Measurements from ENCODE around the gene COX4I2. TPM values are rescaled to one million over a fixed set of nuclear protein-coding genes. Genes with fewer than 3 reads are reported as not detected.
A peak's percentile ranks its signal among the peaks of the same experiment; 100 is the strongest.

The COX4I2 gene
- total and polyA plus RNA-seq, 2 of the 4 experiments (the other 2 are of a cell fraction) = not detected

DNA sequence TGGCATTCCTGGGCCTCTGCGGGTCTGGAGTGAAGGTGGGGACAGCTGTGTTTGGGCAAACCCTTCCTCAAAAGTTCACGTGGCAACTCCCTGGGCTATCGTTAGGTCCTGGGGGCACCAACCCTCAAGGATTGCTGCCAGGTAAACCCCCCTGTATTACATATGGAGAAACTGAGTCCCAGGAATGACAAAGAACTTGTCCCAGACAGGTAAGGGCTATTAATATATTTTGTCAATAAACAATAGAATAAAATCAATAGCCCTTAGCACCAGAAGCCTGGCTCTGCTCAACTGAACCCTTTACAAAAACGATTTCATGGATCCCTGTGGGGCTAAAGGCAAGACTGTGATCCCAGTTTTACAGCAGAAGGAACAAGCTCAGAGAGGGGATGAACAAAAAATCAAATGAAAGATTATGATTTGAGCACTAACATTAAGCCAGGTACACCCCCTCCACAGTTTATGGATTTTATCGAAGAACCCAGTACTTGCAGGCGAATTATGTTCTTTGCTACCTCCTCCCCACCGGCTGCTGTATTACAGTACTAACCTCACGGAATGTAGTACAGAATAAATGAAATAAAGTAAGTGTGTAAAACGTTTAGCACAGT is 30.0 kb upstream of the COX4I2 start:
- in situ Hi-C loops (cut with MboI; ENCODE audit: low sequenced_read_pairs) (loop anchor here (5.0 kb wide), 1 partner anchor 45 kb away; no protein-coding TSS in a partner anchor), dilution Hi-C loops (cut with HindIII; ENCODE audit: low sequenced_read_pairs, unreplicated experiment) (no loop called here), intact Hi-C loops (cut with micrococcal nuclease) (no loop called here)
- Histone ChIP-seq H3K27ac (ENCODE audit: insufficient read depth, low read length) (peak overlapping the region; percentile 59; the same call in 1 of the 2 replicates), H3K4me1 (ENCODE audit: control insufficient read depth, insufficient read depth, low read length) (peaks cover 24% of the 10 kb centered on the region), H3K23ac (ENCODE audit: low read depth, low read length) (peak overlapping the region; percentile 86; the same call in 1 of the 2 replicates), H3K9me1 (ENCODE audit: insufficient read depth, low read length) (no peaks in the 10 kb centered on the region), H4K91ac (ENCODE audit: insufficient read depth, low read depth, low read length) (peak overlapping the region; percentile 49), H3K36me3 (ENCODE audit: control insufficient read depth, insufficient read depth, low read length) (peaks cover 1% of the 10 kb centered on the region; the same call in 1 of the 2 replicates), H4K8ac (ENCODE audit: low read depth in 2 of 2, low read length in 2 of 2) (peak overlapping the region; percentile 22 to 79; a peak in 3 of 4 replicates), H2AFZ (replicated peaks; ENCODE audit: low read length, poor library complexity) (peak overlapping the region; percentile 24), H3K18ac (ENCODE audit: low read depth, low read length) (peak overlapping the region; percentile 7; the same call in 1 of the 2 replicates), H3K9me3 (ENCODE audit: control insufficient read depth, insufficient read depth, low read length) (no peaks in the 10 kb centered on the region), H3K27me3 (ENCODE audit: control insufficient read depth, insufficient read depth, low read length) (no peaks in the 10 kb centered on the region), H3K4me2 (ENCODE audit: low read depth, low read length) (peak overlapping the region; percentile 66; the same call in 1 of the 2 replicates), H2BK120ac (ENCODE audit: low read depth, low read length) (peak overlapping the region; percentile 56), H3K4ac (ENCODE audit: low read depth, low read length) (peak overlapping the region; percentile 67), H3K4me3 (ENCODE audit: insufficient read depth, low read depth, low read length) (no peak overlapping the region), H4K5ac (ENCODE audit: low read depth, low read length) (no peak overlapping the region), H4K20me1 (ENCODE audit: insufficient read depth, low read length) (peaks cover 18% of the 10 kb centered on the region), H3K79me1 (ENCODE audit: low read depth in 1 of 2, low read length in 2 of 2) (peaks cover 0 to 17% of the 10 kb centered on the region in 2 experiments; a peak in 2 of 4 replicates), H3K56ac (ENCODE audit: extremely low read depth, insufficient read depth, low read length) (peak overlapping the region; percentile 19), H2BK15ac (ENCODE audit: low read depth, low read length) (peak overlapping the region; percentile 15; the same call in 1 of the 3 replicates), H2AK5ac (ENCODE audit: low read depth, low read length) (peak overlapping the region; percentile 18; the same call in 1 of the 2 replicates), H2BK5ac (ENCODE audit: low read depth, low read length, poor library complexity, severe bottlenecking) (peak overlapping the region; percentile 56), H3K14ac (replicated peaks; ENCODE audit: low read depth, low read length) (peak overlapping the region; percentile 87; the same call in 1 of the 2 replicates), H2AK9ac (replicated peaks; ENCODE audit: low read depth, low read length, poor library complexity) (peak overlapping the region; percentile 42), H3K9ac (ENCODE audit: low read depth, low read length) (peak overlapping the region; percentile 5; the same call in 1 of the 2 replicates), H2BK20ac (ENCODE audit: low read depth, low read length) (peak overlapping the region; percentile 64)
- POLR2A ChIA-PET (ENCODE audit: unreplicated experiment) = interaction anchor here (0.7 to 1.0 kb wide), 2 partner anchors 35 to 116 kb away, joined by 3 to 5 read pairs; no protein-coding TSS in a partner anchor
- DNase-seq = no peak
- peak; percentile 25; the same call in 1 of the 2 replicates for TF ChIP-seq POLR2A (IDR thresholded peaks at IDR 0.05; ENCODE audit: low read depth, low read length)
- 0 out of 2 replicates have a peak, but pooled peaks have one; percentile 0 for TF ChIP-seq MAFK (IDR thresholded peaks at IDR 0.05; ENCODE audit: low read depth, low read length)
- TF ChIP-seq, protein P1, sequence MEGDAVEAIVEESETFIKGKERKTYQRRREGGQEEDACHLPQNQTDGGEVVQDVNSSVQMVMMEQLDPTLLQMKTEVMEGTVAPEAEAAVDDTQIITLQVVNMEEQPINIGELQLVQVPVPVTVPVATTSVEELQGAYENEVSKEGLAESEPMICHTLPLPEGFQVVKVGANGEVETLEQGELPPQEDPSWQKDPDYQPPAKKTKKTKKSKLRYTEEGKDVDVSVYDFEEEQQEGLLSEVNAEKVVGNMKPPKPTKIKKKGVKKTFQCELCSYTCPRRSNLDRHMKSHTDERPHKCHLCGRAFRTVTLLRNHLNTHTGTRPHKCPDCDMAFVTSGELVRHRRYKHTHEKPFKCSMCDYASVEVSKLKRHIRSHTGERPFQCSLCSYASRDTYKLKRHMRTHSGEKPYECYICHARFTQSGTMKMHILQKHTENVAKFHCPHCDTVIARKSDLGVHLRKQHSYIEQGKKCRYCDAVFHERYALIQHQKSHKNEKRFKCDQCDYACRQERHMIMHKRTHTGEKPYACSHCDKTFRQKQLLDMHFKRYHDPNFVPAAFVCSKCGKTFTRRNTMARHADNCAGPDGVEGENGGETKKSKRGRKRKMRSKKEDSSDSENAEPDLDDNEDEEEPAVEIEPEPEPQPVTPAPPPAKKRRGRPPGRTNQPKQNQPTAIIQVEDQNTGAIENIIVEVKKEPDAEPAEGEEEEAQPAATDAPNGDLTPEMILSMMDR (conservative IDR thresholded peaks at IDR 0.05; ENCODE audit: low read depth, low read length) = no peak
- TF ChIP-seq BHLHE40 (IDR thresholded peaks at IDR 0.05; ENCODE audit: low read depth, low read length) = no peak
- no peak for ATAC-seq (ENCODE audit: low read depth)
- CTCF ChIA-PET = interaction anchor here (0.8 to 2.5 kb wide), 4 partner anchors 38 to 47 kb away, joined by 3 to 5 read pairs (median 5); no protein-coding TSS in a partner anchor
- no CpG with 5 or more reads among the region's 9 CpGs for WGBS, 2 experiments (ENCODE audit: extremely low coverage in 2 of 2, insufficient read length in 1 of 2)
- BruUV-seq (replicated peaks) = no TSS peak
